HepG2 (cell line): ENCODE data around the gene VPREB3. TPM values are rescaled to one million over a fixed set of nuclear protein-coding genes. Genes with fewer than 3 reads are reported as not detected.

Experiments
- ATAC-seq: fragments of 200-7000 bp; cut with Tn5 transposase; 3 replicates; pipeline ENCODE4 v1.9.1; 2020; ENCODE audit warnings: mild to moderate bottlenecking, moderate library complexity
- BruUV-seq: library from RNA; stranded (reverse); fragments of 400-500 nt; replicated peaks from 2 replicates; lab custom pipeline; 2021; lab: Mats Ljungman, UMichigan
- CTCF ChIA-PET: fragments of 300-600 bp; formaldehyde crosslinking; extraction: SDS; loops from one replicate; lab custom pipeline; 2021; ENCODE audit warnings: low total read pairs, inconsistent platforms, low intra/inter-chr PET ratio; lab: Yijun Ruan, JAX
- POLR2A ChIA-PET: fragments of 350-600 bp; sonication (Branson Sonifier 250); formaldehyde crosslinking; loops from one replicate; lab custom pipeline; 2020; ENCODE audit warnings: antibody characterized with exemption, inconsistent platforms; lab: Yijun Ruan, JAX
- DNase-seq: peaks from one replicate; pipeline ENCODE4 v3.0.0-alpha.2; 2015; ENCODE audit warnings: low spot score
- FAIRE-seq: peaks from 3 replicates; lab custom pipeline; 2011; peaks lifted over from hg19 to GRCh38; lab: Jason Lieb, UNC
- H2AFZ ChIP-seq: one replicate; pipeline ENCODE4 v1.6.1; 2011; ENCODE audit warnings: low read length, inconsistent platforms
- H3K27ac ChIP-seq: fragments of 300-600 bp; 3 replicates; pipeline ENCODE4 v1.8.0; 2011; ENCODE audit warnings: mixed run types, mild to moderate bottlenecking, mixed read lengths, low read length, inconsistent platforms; ENCODE audit not compliant: insufficient read depth; ENCODE audit errors: extremely low read length
- H3K27me3 ChIP-seq, 2 experiments: fragments of 200-600 bp in 1 of 2; 2 replicates in 1 of 2; 3 replicates in 1 of 2; pipeline versions ENCODE4 v1.6.0 to v1.8.0; 2011; ENCODE audit warnings: low read length in 2 of 2, mild to moderate bottlenecking in 2 of 2, moderate library complexity in 2 of 2, inconsistent platforms in 1 of 2; ENCODE audit not compliant: insufficient read depth in 2 of 2, control insufficient read depth in 1 of 2
- H3K36me3 ChIP-seq, 2 experiments: fragments of 200-600 bp in 1 of 2; replicated peaks in 1 of 2; 2 replicates in 1 of 2; 3 replicates in 1 of 2; pipeline versions ENCODE4 v1.5.1 to v1.8.0; 2011; ENCODE audit warnings: low read length in 2 of 2, inconsistent platforms in 1 of 2; ENCODE audit not compliant: insufficient read depth in 2 of 2, control insufficient read depth in 1 of 2
- H3K4me1 ChIP-seq: 2 replicates; pipeline ENCODE4 v1.5.1; 2012; ENCODE audit warnings: low read length, inconsistent platforms; ENCODE audit not compliant: insufficient read depth
- H3K4me2 ChIP-seq: 2 replicates; pipeline ENCODE4 v1.6.0; 2011; ENCODE audit warnings: low read depth, low read length, inconsistent platforms
- H3K4me3 ChIP-seq, 3 experiments: fragments of 200-600 bp in 1 of 3; sonication (generic), shearing (Covaris generic) in 1 of 3; replicated peaks in 1 of 3; 2 replicates each; pipeline ENCODE4 v1.5.1; 2011 to 2016; ENCODE audit warnings: low read length in 3 of 3, inconsistent platforms in 2 of 3, low read depth in 2 of 3, mild to moderate bottlenecking in 2 of 3, control low read depth in 1 of 3, mixed read lengths in 1 of 3; ENCODE audit not compliant: insufficient read depth in 1 of 3
- H3K79me2 ChIP-seq: one replicate; pipeline ENCODE4 v1.6.1; 2011; ENCODE audit warnings: low read length, inconsistent platforms; ENCODE audit not compliant: insufficient read depth
- H3K9ac ChIP-seq: 2 replicates; pipeline ENCODE4 v1.6.0; 2011; ENCODE audit warnings: mild to moderate bottlenecking, low read depth, low read length, inconsistent platforms; ENCODE audit not compliant: insufficient read depth
- H3K9me3 ChIP-seq: 2 replicates; pipeline ENCODE4 v1.5.1; 2012; ENCODE audit warnings: mild to moderate bottlenecking, low read length
- H4K20me1 ChIP-seq: 2 replicates; pipeline ENCODE4 v1.6.0; 2011; ENCODE audit warnings: inconsistent platforms, mild to moderate bottlenecking, low read length, moderate library complexity; ENCODE audit not compliant: insufficient read depth
- AHDC1 ChIP-seq: sonication (generic); formaldehyde crosslinking; IDR thresholded peaks from 2 replicates; pipeline ENCODE4 v1.5.1; 2020; ENCODE audit warnings: mild to moderate bottlenecking, missing genetic modification reagents, borderline replicate concordance
- ATF7 ChIP-seq, 2 experiments: fragments of 450-650 bp in 1 of 2; sonication (generic) in 1 of 2; formaldehyde crosslinking in 1 of 2; IDR thresholded peaks; 2 replicates each; pipeline versions ENCODE4 v1.4.0 to v1.6.1; 2016 to 2020; ENCODE audit warnings: antibody characterized with exemption in 1 of 2, mild to moderate bottlenecking in 1 of 2, missing genetic modification reagents in 1 of 2
- CBX2 ChIP-seq, 2 experiments: fragments of 200-600 bp in 1 of 2; sonication (generic); formaldehyde crosslinking in 1 of 2; IDR thresholded peaks; 2 replicates each; pipeline versions ENCODE4 v1.7.0 to v1.8.1; 2018 to 2022; ENCODE audit warnings: low read depth in 2 of 2, low read length in 1 of 2, mild to moderate bottlenecking in 1 of 2, missing genetic modification reagents in 1 of 2
- CHD2 ChIP-seq: IDR thresholded peaks from 2 replicates; pipeline ENCODE4 v1.6.1; 2011; ENCODE audit warnings: low read depth, low read length, improper control_type of control experiment
- HDAC2 ChIP-seq: sonication (generic); formaldehyde crosslinking; IDR thresholded peaks from 2 replicates; pipeline ENCODE4 v1.4.0; 2020; ENCODE audit warnings: missing genetic modification reagents
- REPIN1 ChIP-seq: sonication (generic); formaldehyde crosslinking; IDR thresholded peaks from 2 replicates; pipeline ENCODE4 v1.8.0; 2022; ENCODE audit warnings: missing genetic modification reagents, low read depth, mild to moderate bottlenecking, borderline replicate concordance
- SP2 ChIP-seq: sonication (generic); formaldehyde crosslinking; IDR thresholded peaks from 2 replicates; pipeline ENCODE4 v1.5.1; 2020; ENCODE audit warnings: mild to moderate bottlenecking, missing genetic modification reagents
- SPEN ChIP-seq: sonication (generic); formaldehyde crosslinking; IDR thresholded peaks from 2 replicates; pipeline ENCODE4 v1.5.1; 2020; ENCODE audit warnings: low read depth, mild to moderate bottlenecking, missing genetic modification reagents
- SRF ChIP-seq: IDR thresholded peaks from 2 replicates; pipeline ENCODE4 v1.6.1; 2011; ENCODE audit warnings: mild to moderate bottlenecking, low read depth, low read length, moderate library complexity
- THAP8 ChIP-seq: sonication (generic); formaldehyde crosslinking; IDR thresholded peaks from 2 replicates; pipeline ENCODE4 v1.5.1; 2020; ENCODE audit warnings: missing genetic modification reagents, mild to moderate bottlenecking, borderline replicate concordance
- TP53 ChIP-seq: sonication (generic); formaldehyde crosslinking; conservative IDR thresholded peaks from 2 replicates; pipeline ENCODE4 v1.4.0; 2020; ENCODE audit warnings: missing genetic modification reagents
- TRIM24 ChIP-seq: sonication (generic); formaldehyde crosslinking; IDR thresholded peaks from 2 replicates; pipeline ENCODE4 v1.8.0; 2022; ENCODE audit warnings: mild to moderate bottlenecking, missing genetic modification reagents
- U2AF1 ChIP-seq: fragments of 200-400 bp; formaldehyde crosslinking; optimal IDR thresholded peaks from 2 replicates; pipeline ENCODE3; 2017; ENCODE audit warnings: mild to moderate bottlenecking, low read depth, low read length
- ZMYM3 ChIP-seq: sonication (generic); formaldehyde crosslinking; IDR thresholded peaks from 2 replicates; pipeline ENCODE4 v1.5.1; 2020; ENCODE audit warnings: mild to moderate bottlenecking, missing genetic modification reagents
- ZNF317 ChIP-seq: sonication (generic); formaldehyde crosslinking; IDR thresholded peaks from 2 replicates; pipeline ENCODE4 v1.5.0; 2020; ENCODE audit warnings: mild to moderate bottlenecking, missing genetic modification reagents
- ZNF354B ChIP-seq: sonication (generic); formaldehyde crosslinking; IDR thresholded peaks from 2 replicates; pipeline ENCODE4 v1.8.0; 2022; ENCODE audit warnings: mild to moderate bottlenecking, missing genetic modification reagents
- ZNF451 ChIP-seq: sonication (generic); formaldehyde crosslinking; IDR thresholded peaks from 2 replicates; pipeline ENCODE4 v1.5.0; 2020; ENCODE audit warnings: mild to moderate bottlenecking, missing genetic modification reagents
- ZNF724P ChIP-seq: sonication (generic); formaldehyde crosslinking; IDR thresholded peaks from 2 replicates; pipeline ENCODE4 v1.8.0; 2022; ENCODE audit warnings: missing genetic modification reagents, borderline replicate concordance
- ZNF749 ChIP-seq: sonication (generic); formaldehyde crosslinking; IDR thresholded peaks from 2 replicates; pipeline ENCODE4 v1.8.0; 2022; ENCODE audit warnings: mild to moderate bottlenecking, missing genetic modification reagents, moderate library complexity, borderline replicate concordance
- WGBS: methylation state at CpG from one replicate; pipeline ENCODE4 v1.1.6; 2017; ENCODE audit warnings: low lambda C conversion rate; 5-methylcytosine and 5-hydroxymethylcytosine counted together
- in situ Hi-C: cut with HindIII; loops from 2 replicates; pipeline ENCODE4 v1.10.0; 2017; ENCODE audit warnings: low pct_unique_long_range_greater_than_20kb; ENCODE audit not compliant: extremely low pct_ligation_motif_present
- intact Hi-C: fragments of 100-400 bp; cut with micrococcal nuclease; formaldehyde crosslinking; loops from one replicate; pipeline ENCODE4 v1.10.0; 2022; ENCODE audit not compliant: unreplicated experiment
- polyA plus RNA-seq, 8 experiments: library from polyadenylated mRNA; depleted of rRNA in 3 of 8; stranded (reverse) in 7 of 8; unstranded in 1 of 8; fragments of >200 nt; fragmentation: Illumina TruSeq in 4 of 8; extraction: Trizol in 4 of 8; gene quantifications; 2 replicates each; pipeline versions ENCODE4 v1.2.1 to v1.2.3, GENCODE V29; 2011 to 2016; ENCODE audit warnings: low read depth in 4 of 8, missing spikeins in 1 of 8, mixed read lengths in 1 of 8; ENCODE audit not compliant: insufficient read depth in 1 of 8
- total RNA-seq, 5 experiments: library from RNA; depleted of rRNA; stranded (reverse); fragments of >200 nt; fragmentation: Illumina TruSeq; extraction: Trizol; gene quantifications; 2 replicates each; pipeline ENCODE4 v1.2.3, GENCODE V29; 2016; ENCODE audit warnings: low read depth in 1 of 5

The VPREB3 gene
- total and polyA plus RNA-seq, 2 of the 13 experiments (the other 11 are each of a cell fraction or from before 2014, with no cell fraction given): 0.22 TPM; not detected in 1

DNA sequence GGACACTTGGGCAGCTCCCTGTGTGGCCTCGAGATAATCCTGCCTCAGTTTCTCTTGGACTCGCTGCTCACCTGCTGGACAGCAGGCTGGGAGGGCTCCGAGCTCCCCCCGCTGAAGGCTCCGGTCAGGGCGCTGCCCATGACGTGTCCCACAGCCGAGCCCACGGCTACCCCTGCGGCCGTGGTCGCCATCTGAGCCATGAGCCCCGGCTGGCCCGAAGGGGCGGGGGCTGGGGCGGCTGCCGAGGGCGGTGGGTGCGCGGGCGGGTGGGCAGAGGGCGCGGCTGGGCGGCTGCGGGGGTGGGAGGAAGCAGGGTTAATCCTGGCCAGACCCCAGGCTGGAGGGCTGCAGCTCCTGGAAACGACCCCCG lies 13.1 kb upstream of the VPREB3 start:
- CTCF ChIA-PET: interaction anchor here (1.1 to 2.6 kb wide), 3 partner anchors 22 to 82 kb away, joined by 3 to 34 read pairs (median 18); no protein-coding TSS in a partner anchor
- peak overlapping the region; percentile 99 for H3K4me2 ChIP-seq
- H2AFZ ChIP-seq: no peak overlapping the region
- peak overlapping the region; percentile 88 for H3K27ac ChIP-seq
- peaks cover 74% of the 10 kb centered on the region for H3K4me1 ChIP-seq
- ATAC-seq (peak; percentile 4), DNase-seq (no peak), FAIRE-seq (no peak)
- 20% methylated on average over 1 of the region's 27 CpGs for WGBS
- H3K27me3 ChIP-seq: no peaks in the 10 kb centered on the region
- POLR2A ChIA-PET: interaction anchor here (0.6 to 6.9 kb wide), 17 partner anchors 7 to 139 kb away, joined by 3 to 89 read pairs (median 6); partner anchors contain the start of genes MIF, SLC2A11, SMARCB1 and VPREB3
- in situ Hi-C loops: no loop called here
- no peaks in the 10 kb centered on the region for H3K9me3 ChIP-seq
- BruUV-seq: no TSS peak
- peaks cover 7% of the 10 kb centered on the region for H3K79me2 ChIP-seq
- no peaks in the 10 kb centered on the region for H4K20me1 ChIP-seq
- intact Hi-C loops: loop anchor here (5.0 kb wide), 1 partner anchor 80 kb away; no protein-coding TSS in a partner anchor
- peaks cover 0 to 1% of the 10 kb centered on the region in 2 experiments; a peak in 2 of 5 replicates for H3K36me3 ChIP-seq
- peak overlapping the region; percentile 79 for H3K9ac ChIP-seq
- H3K4me3 ChIP-seq: peak overlapping the region; percentile 64 to 98 (median 81)
- TF ChIP-seq ZNF317 (CRISPR knock-in tag) (no peak), CHD2 (no peak), ZNF724P (CRISPR knock-in tag) (no peak), TP53 (CRISPR knock-in tag) (0 out of 2 replicates have a peak, but pooled peaks have one; percentile 8), SP2 (peak; percentile 26; the same call in 1 of the 2 replicates), ZNF354B (CRISPR knock-in tag) (0 out of 2 replicates have a peak, but pooled peaks have one; percentile 7), ZMYM3 (CRISPR knock-in tag) (no peak), THAP8 (peak; percentile 45; the same call in 1 of the 2 replicates), ZNF451 (CRISPR knock-in tag) (0 out of 2 replicates have a peak, but pooled peaks have one; percentile 45), ATF7 (IDR thresholded peaks at IDR 0.05) (no peak), ATF7 (CRISPR knock-in tag; IDR thresholded peaks at IDR 0.05) (no peak), CBX2 (IDR thresholded peaks at IDR 0.05; ENCODE audit: low read depth, low read length) (no peak), CBX2 (CRISPR knock-in tag; IDR thresholded peaks at IDR 0.05; ENCODE audit: low read depth) (no peak), U2AF1 (no peak), REPIN1 (no peak), ZNF749 (CRISPR knock-in tag) (0 out of 2 replicates have a peak, but pooled peaks have one; percentile 15), AHDC1 (CRISPR knock-in tag) (no peak), SRF (no peak), TRIM24 (no peak), HDAC2 (CRISPR knock-in tag) (no peak), SPEN (CRISPR knock-in tag) (no peak)
